ENCODE measurements around the gene TTLL10.

GRCh38 chr1:1148569-1148968, 25.1 kb upstream of the TTLL10 start:
- TF ChIP-seq TAF1 (IDR thresholded peaks at IDR 0.05; ENCODE audit: low read depth) (no peak), EZH2 (IDR thresholded peaks at IDR 0.05; ENCODE audit: borderline replicate concordance, insufficient read depth, low read length, poor library complexity, severe bottlenecking) (no peak), POLR2AphosphoS5 (IDR thresholded peaks at IDR 0.05) (no peak), EP300 (conservative IDR thresholded peaks at IDR 0.05; ENCODE audit: poor library complexity, severe bottlenecking) (no peak), CTCF (IDR thresholded peaks at IDR 0.05; ENCODE audit: poor library complexity, severe bottlenecking) (no peak), RAD21 (conservative IDR thresholded peaks at IDR 0.05) (no peak), REST (IDR thresholded peaks at IDR 0.05; ENCODE audit: borderline replicate concordance) (no peak), MXI1 (conservative IDR thresholded peaks at IDR 0.05; ENCODE audit: poor library complexity, severe bottlenecking) (no peak), SMC3 (conservative IDR thresholded peaks at IDR 0.05; ENCODE audit: poor library complexity) (no peak)
